ENCODE data around the gene ABCA1. TPM values are rescaled to one million over a fixed set of nuclear protein-coding genes. Genes with fewer than 3 reads are reported as not detected.

ABCA1 gene
- total and polyA plus RNA-seq, 2 of the 13 experiments (the other 11 are each of a cell fraction or from before 2014, with no cell fraction given), result 26.8 to 63.8 TPM

GRCh38 chr9:104747565-104748358 is 180.2 kb downstream of the ABCA1 start, which contains the start of gene NIPSNAP3A (continued):
- TF ChIP-seq THAP7 (CRISPR knock-in tag; IDR thresholded peaks at IDR 0.05) (no peak), SMC3 (IDR thresholded peaks at IDR 0.05; ENCODE audit: low read length) (no peak), TFE3 (CRISPR knock-in tag; IDR thresholded peaks at IDR 0.05) (peak; percentile 14; the same call in 1 of the 2 replicates), HHEX (CRISPR knock-in tag; IDR thresholded peaks at IDR 0.05) (no peak), PHF21A (CRISPR knock-in tag; IDR thresholded peaks at IDR 0.05) (no peak), TFDP2 (CRISPR knock-in tag; IDR thresholded peaks at IDR 0.05) (peak; percentile 41; the same call in 1 of the 2 replicates), NFE2 (CRISPR knock-in tag; IDR thresholded peaks at IDR 0.05) (no peak), HIVEP1 (CRISPR knock-in tag; IDR thresholded peaks at IDR 0.05) (peak; percentile 74), TFAP4 (IDR thresholded peaks at IDR 0.05; ENCODE audit: borderline replicate concordance, low read depth) (no peak), KAT2B (IDR thresholded peaks at IDR 0.05; ENCODE audit: borderline replicate concordance, low read depth, low read length) (no peak), KDM6A (CRISPR knock-in tag; IDR thresholded peaks at IDR 0.05; ENCODE audit: low read depth) (no peak), EEA1 (CRISPR knock-in tag; IDR thresholded peaks at IDR 0.05; ENCODE audit: borderline replicate concordance) (no peak), PHF20 (CRISPR knock-in tag; IDR thresholded peaks at IDR 0.05) (peak; percentile 59), NFIC (IDR thresholded peaks at IDR 0.05; ENCODE audit: low read length) (no peak)
- TF ChIP-seq, protein P1, sequence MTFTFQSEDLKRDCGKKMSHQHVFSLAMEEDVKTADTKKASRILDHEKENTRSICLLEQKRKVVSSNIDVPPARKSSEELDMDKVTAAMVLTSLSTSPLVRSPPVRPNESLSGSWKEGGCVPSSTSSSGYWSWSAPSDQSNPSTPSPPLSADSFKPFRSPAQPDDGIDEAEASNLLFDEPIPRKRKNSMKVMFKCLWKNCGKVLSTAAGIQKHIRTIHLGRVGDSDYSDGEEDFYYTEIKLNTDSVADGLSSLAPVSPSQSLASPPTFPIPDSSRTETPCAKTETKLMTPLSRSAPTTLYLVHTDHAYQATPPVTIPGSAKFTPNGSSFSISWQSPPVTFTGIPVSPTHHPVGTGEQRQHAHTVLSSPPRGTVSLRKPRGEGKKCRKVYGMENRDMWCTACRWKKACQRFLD (CRISPR knock-in tag; IDR thresholded peaks at IDR 0.05; ENCODE audit: borderline replicate concordance), result no peak
- TF ChIP-seq, protein P2, sequence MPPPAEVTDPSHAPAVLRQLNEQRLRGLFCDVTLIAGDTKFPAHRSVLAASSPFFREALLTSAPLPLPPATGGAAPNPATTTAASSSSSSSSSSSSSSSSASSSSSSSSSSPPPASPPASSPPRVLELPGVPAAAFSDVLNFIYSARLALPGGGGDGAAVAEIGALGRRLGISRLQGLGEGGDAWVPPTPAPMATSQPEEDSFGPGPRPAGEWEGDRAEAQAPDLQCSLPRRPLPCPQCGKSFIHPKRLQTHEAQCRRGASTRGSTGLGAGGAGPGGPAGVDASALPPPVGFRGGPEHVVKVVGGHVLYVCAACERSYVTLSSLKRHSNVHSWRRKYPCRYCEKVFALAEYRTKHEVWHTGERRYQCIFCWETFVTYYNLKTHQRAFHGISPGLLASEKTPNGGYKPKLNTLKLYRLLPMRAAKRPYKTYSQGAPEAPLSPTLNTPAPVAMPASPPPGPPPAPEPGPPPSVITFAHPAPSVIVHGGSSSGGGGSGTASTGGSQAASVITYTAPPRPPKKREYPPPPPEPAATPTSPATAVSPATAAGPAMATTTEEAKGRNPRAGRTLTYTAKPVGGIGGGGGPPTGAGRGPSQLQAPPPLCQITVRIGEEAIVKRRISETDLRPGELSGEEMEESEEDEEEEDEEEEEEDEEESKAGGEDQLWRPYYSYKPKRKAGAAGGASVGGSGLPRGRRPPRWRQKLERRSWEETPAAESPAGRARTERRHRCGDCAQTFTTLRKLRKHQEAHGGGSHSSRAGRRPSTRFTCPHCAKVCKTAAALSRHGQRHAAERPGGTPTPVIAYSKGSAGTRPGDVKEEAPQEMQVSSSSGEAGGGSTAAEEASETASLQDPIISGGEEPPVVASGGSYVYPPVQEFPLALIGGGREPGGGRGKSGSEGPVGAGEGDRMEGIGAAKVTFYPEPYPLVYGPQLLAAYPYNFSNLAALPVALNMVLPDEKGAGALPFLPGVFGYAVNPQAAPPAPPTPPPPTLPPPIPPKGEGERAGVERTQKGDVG (CRISPR knock-in tag; IDR thresholded peaks at IDR 0.05; ENCODE audit: borderline replicate concordance), result 0 out of 2 replicates have a peak, but pooled peaks have one; percentile 68
- TF ChIP-seq, protein P3, sequence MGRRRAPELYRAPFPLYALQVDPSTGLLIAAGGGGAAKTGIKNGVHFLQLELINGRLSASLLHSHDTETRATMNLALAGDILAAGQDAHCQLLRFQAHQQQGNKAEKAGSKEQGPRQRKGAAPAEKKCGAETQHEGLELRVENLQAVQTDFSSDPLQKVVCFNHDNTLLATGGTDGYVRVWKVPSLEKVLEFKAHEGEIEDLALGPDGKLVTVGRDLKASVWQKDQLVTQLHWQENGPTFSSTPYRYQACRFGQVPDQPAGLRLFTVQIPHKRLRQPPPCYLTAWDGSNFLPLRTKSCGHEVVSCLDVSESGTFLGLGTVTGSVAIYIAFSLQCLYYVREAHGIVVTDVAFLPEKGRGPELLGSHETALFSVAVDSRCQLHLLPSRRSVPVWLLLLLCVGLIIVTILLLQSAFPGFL (CRISPR knock-in tag; IDR thresholded peaks at IDR 0.05), result no peak
